ENCODE results near the gene GTPBP1. TPM values are rescaled to one million over a fixed set of nuclear protein-coding genes. Genes with fewer than 3 reads are reported as not detected.
A peak's percentile ranks its signal among the peaks of the same experiment; 100 is the strongest.

Gene GTPBP1
- total RNA-seq = 14.4 and 18.8 TPM in 2 replicates

- peak; percentile 100 for DNase-seq (ENCODE audit: low read depth in 2 of 2)
These were observed at the start of gene GTPBP1 for GRCh38 chr22:38705235-38706100. TSS of gene GTPBP1 (plus strand) at chr22:38705944. CDS start at chr22:38705956, 12 bp downstream.

- DNase-seq (ENCODE audit: low read depth in 2 of 2) = peak; percentile 84 to 91
These were observed 49.3 kb upstream of the GTPBP1 start, which contains the start of the genes CBY1 and FAM227A for GRCh38 chr22:38656256-38657044. TSS of gene CBY1 (plus strand) at chr22:38656638. CDS start at chr22:38668055, 11,417 bp downstream. TSS of gene FAM227A (minus strand) at chr22:38656392. CDS start at chr22:38650168, 6,224 bp downstream.

- peak in 1 of 2 donors; percentile 21 for DNase-seq (ENCODE audit: low read depth in 2 of 2)
These were observed 48.5 kb upstream of the GTPBP1 start for GRCh38 chr22:38657045-38657909.

- DNase-seq (ENCODE audit: low read depth in 2 of 2) = no peak
These were observed 30.9 kb upstream of the GTPBP1 start for GRCh38 chr22:38674888-38675287.

GRCh38 chr22:38675833-38676232 is 29.9 kb upstream of the GTPBP1 start:
- no peak for DNase-seq (ENCODE audit: low read depth in 2 of 2)

GRCh38 chr22:38681582-38682335 is 24.0 kb upstream of the GTPBP1 start, which contains the start of gene TOMM22:
TSS of gene TOMM22 (plus strand) at chr22:38681957. CDS start at chr22:38681979, 22 bp downstream.
- DNase-seq (ENCODE audit: low read depth in 2 of 2) = peak; percentile 70 to 90

GRCh38 chr22:38684895-38685294 is 20.8 kb upstream of the GTPBP1 start:
- DNase-seq (ENCODE audit: low read depth in 2 of 2) = no peak

- DNase-seq (ENCODE audit: low read depth in 2 of 2) = no peak
These were observed 20.0 kb upstream of the GTPBP1 start for GRCh38 chr22:38685761-38686160.

- no peak for DNase-seq (ENCODE audit: low read depth in 2 of 2)
These were observed 16.1 kb upstream of the GTPBP1 start for GRCh38 chr22:38689651-38690050.

GRCh38 chr22:38694049-38694448 is 11.7 kb upstream of the GTPBP1 start:
- DNase-seq (ENCODE audit: low read depth in 2 of 2) = peak in 1 of 2 donors; percentile 26

- peak in 1 of 2 donors; percentile 36 for DNase-seq (ENCODE audit: low read depth in 2 of 2)
These were observed 10.8 kb upstream of the GTPBP1 start for GRCh38 chr22:38694940-38695339.

GRCh38 chr22:38696606-38697424 is 8.9 kb upstream of the GTPBP1 start:
- peak; percentile 89 to 95 for DNase-seq (ENCODE audit: low read depth in 2 of 2)

GRCh38 chr22:38697425-38698089 is 8.2 kb upstream of the GTPBP1 start:
- DNase-seq (ENCODE audit: low read depth in 2 of 2) = peak in 1 of 2 donors; percentile 55

GRCh38 chr22:38698407-38699094 is 7.2 kb upstream of the GTPBP1 start:
- DNase-seq (ENCODE audit: low read depth in 2 of 2) = no peak

GRCh38 chr22:38699143-38699542 is 6.6 kb upstream of the GTPBP1 start:
- no peak for DNase-seq (ENCODE audit: low read depth in 2 of 2)

GRCh38 chr22:38699784-38700183 is 6.0 kb upstream of the GTPBP1 start:
- DNase-seq (ENCODE audit: low read depth in 2 of 2) = peak in 1 of 2 donors; percentile 25

- DNase-seq (ENCODE audit: low read depth in 2 of 2) = peak in 1 of 2 donors; percentile 29
These were observed 5.4 kb upstream of the GTPBP1 start for GRCh38 chr22:38700270-38700788.

All from dermis microvascular lymphatic vessel endothelial cell (primary cell).